B cell (primary cell): ENCODE data around the gene GINS2. TPM values are rescaled to one million over a fixed set of nuclear protein-coding genes. Genes with fewer than 3 reads are reported as not detected.

Experiments used
- ATAC-seq: fragments of 200-7000 bp; cut with Tn5 transposase; one replicate; pipeline ENCODE4 v1.10.0; 2021; ENCODE audit warnings: low read depth, mild to moderate bottlenecking, moderate number of reproducible peaks, moderate library complexity
- CTCF ChIA-PET: fragments of 350-600 bp; sonication (Branson Sonifier 250); formaldehyde crosslinking; loops from one replicate; lab custom pipeline; 2021; ENCODE audit warnings: antibody characterized with exemption, inconsistent platforms; lab: Charles Lee
- POLR2A ChIA-PET: fragments of 350-600 bp; sonication (Branson Sonifier 250); formaldehyde crosslinking; loops from one replicate; lab custom pipeline; 2021; ENCODE audit warnings: antibody characterized with exemption; lab: Charles Lee
- DNase-seq: peaks from one replicate; pipeline ENCODE4 v3.0.0; 2013
- H2AFZ ChIP-seq: 2 replicates; pipeline ENCODE4 v1.6.1; 2012; ENCODE audit warnings: mild to moderate bottlenecking, low read depth, low read length; ENCODE audit not compliant: insufficient read depth, poor library complexity, severe bottlenecking
- H3K27ac ChIP-seq, 2 donors: 1 replicate in 1 of 2; 2 replicates in 1 of 2; pipeline ENCODE4 v1.5.1; 2012 to 2013; ENCODE audit warnings: low read length in 2 of 2, mild to moderate bottlenecking in 2 of 2, moderate library complexity in 1 of 2
- H3K27me3 ChIP-seq, 4 experiments: fragments of 200-600 bp in 1 of 4; sonication (generic) in 1 of 4; replicated peaks in 1 of 4; 1 replicate in 2 of 4; 2 replicates in 2 of 4; pipeline versions ENCODE4 v1.6.1 to v1.7.0; 2013 to 2016; ENCODE audit warnings: low read length in 3 of 4, mild to moderate bottlenecking in 2 of 4, mixed read lengths in 1 of 4, moderate library complexity in 1 of 4; ENCODE audit not compliant: insufficient read depth in 4 of 4, control insufficient read depth in 3 of 4; ENCODE audit errors: control extremely low read depth in 1 of 4
- H3K36me3 ChIP-seq, 2 experiments: replicated peaks in 1 of 2; 1 replicate in 1 of 2; 2 replicates in 1 of 2; pipeline versions ENCODE4 v1.6.1 to v1.7.1; 2013; ENCODE audit warnings: low read length in 1 of 2; ENCODE audit not compliant: insufficient read depth in 2 of 2, control insufficient read depth in 1 of 2; ENCODE audit errors: control extremely low read depth in 1 of 2, extremely low read depth in 1 of 2
- H3K4me1 ChIP-seq, 2 donors: fragments of 200-600 bp in 1 of 2; sonication (generic) in 1 of 2; 1 replicate in 1 of 2; 2 replicates in 1 of 2; pipeline versions ENCODE4 v1.5.1 to v1.6.1; 2013 to 2017; ENCODE audit warnings: low read length in 2 of 2; ENCODE audit not compliant: control insufficient read depth in 2 of 2, insufficient read depth in 2 of 2
- H3K4me2 ChIP-seq: replicated peaks from 2 replicates; pipeline ENCODE3; 2012; ENCODE audit warnings: mild to moderate bottlenecking, low read depth, low read length; ENCODE audit not compliant: poor library complexity, severe bottlenecking
- H3K4me3 ChIP-seq, 5 experiments: fragments of 200-600 bp in 1 of 5; sonication (generic) in 1 of 5; 1 replicate in 3 of 5; 2 replicates in 2 of 5; pipeline versions ENCODE4 v1.5.1 to v1.7.0; 2011 to 2016; ENCODE audit warnings: low read length in 4 of 5, mild to moderate bottlenecking in 4 of 5, low read depth in 2 of 5, control low read depth in 1 of 5, moderate library complexity in 1 of 5; ENCODE audit not compliant: insufficient read depth in 1 of 5; ENCODE audit errors: control extremely low read depth in 1 of 5, extremely low read depth in 1 of 5
- H3K79me2 ChIP-seq: fragments of 200-600 bp; sonication (generic); one replicate; pipeline ENCODE4 v1.6.0; 2016; ENCODE audit warnings: low read length; ENCODE audit not compliant: control insufficient read depth, insufficient read depth
- H3K9ac ChIP-seq: fragments of 200-600 bp; sonication (generic); 2 replicates; pipeline ENCODE4 v1.6.1; 2017; ENCODE audit warnings: mild to moderate bottlenecking, low read length, moderate library complexity
- H3K9me3 ChIP-seq, 3 donors: one replicate each; pipeline versions ENCODE4 v1.6.1 to v1.7.1; 2013; ENCODE audit warnings: low read length in 2 of 3; ENCODE audit not compliant: control insufficient read depth in 2 of 3, insufficient read depth in 1 of 3; ENCODE audit errors: control extremely low read depth in 1 of 3
- H4K20me1 ChIP-seq: 2 replicates; pipeline ENCODE4 v1.6.0; 2012; ENCODE audit warnings: mild to moderate bottlenecking, low read length; ENCODE audit not compliant: insufficient read depth, control insufficient read depth, poor library complexity, severe bottlenecking
- H3K27ac Mint-ChIP-seq: one replicate; pipeline ENCODE4 v1.8.0; 2021; ENCODE audit warnings: mixed read lengths
- H3K27me3 Mint-ChIP-seq: one replicate; pipeline ENCODE4 v1.8.0; 2021; ENCODE audit warnings: mixed read lengths
- H3K4me1 Mint-ChIP-seq: one replicate; pipeline ENCODE4 v1.8.0; 2021; ENCODE audit warnings: mixed read lengths
- H3K4me3 Mint-ChIP-seq: one replicate; pipeline ENCODE4 v1.8.0; 2021; ENCODE audit warnings: mixed read lengths
- H3K9me3 Mint-ChIP-seq: one replicate; pipeline ENCODE4 v1.8.0; 2022; ENCODE audit warnings: mixed read lengths; ENCODE audit not compliant: insufficient read depth
- EZH2 ChIP-seq: IDR thresholded peaks from 2 replicates; pipeline ENCODE4 v1.6.1; 2012; ENCODE audit warnings: borderline replicate concordance, low read depth, mild to moderate bottlenecking, moderate library complexity, low read length; ENCODE audit not compliant: insufficient read depth, poor library complexity, severe bottlenecking
- WGBS: methylation state at CpG from one replicate; pipeline ENCODE4 v1.1.5; 2013; ENCODE audit warnings: missing lambda C conversion rate; ENCODE audit not compliant: insufficient coverage; 5-methylcytosine and 5-hydroxymethylcytosine counted together
- intact Hi-C: fragments of 100-400 bp; cut with micrococcal nuclease; formaldehyde crosslinking; loops from one replicate; pipeline ENCODE4 v1.10.0; 2022
- polyA plus RNA-seq: library from polyadenylated mRNA; depleted of rRNA; stranded (reverse); fragments of >200 nt; gene quantifications from 2 replicates; pipeline ENCODE4 v1.2.3, GENCODE V29; 2012
- total RNA-seq, 2 donors: library from RNA; stranded (reverse); fragments of 120-200 nt in 1 of 2; gene quantifications; 1 replicate in 1 of 2; 2 replicates in 1 of 2; pipeline versions ENCODE4 v1.2.3 to v1.2.4, GENCODE V29; 2013 to 2022
- TF ChIP-seq, protein P1 (sequence below): fragments of 200-600 bp; IDR thresholded peaks from one replicate; pipeline ENCODE4 v1.8.0; 2022; ENCODE audit warnings: antibody characterized with exemption, mild to moderate bottlenecking

Gene GINS2
- total and polyA plus RNA-seq, 2 donors (not counting 1 experiment from before 2014, with no cell fraction given), result 0.52 to 4.2 TPM

DNA sequence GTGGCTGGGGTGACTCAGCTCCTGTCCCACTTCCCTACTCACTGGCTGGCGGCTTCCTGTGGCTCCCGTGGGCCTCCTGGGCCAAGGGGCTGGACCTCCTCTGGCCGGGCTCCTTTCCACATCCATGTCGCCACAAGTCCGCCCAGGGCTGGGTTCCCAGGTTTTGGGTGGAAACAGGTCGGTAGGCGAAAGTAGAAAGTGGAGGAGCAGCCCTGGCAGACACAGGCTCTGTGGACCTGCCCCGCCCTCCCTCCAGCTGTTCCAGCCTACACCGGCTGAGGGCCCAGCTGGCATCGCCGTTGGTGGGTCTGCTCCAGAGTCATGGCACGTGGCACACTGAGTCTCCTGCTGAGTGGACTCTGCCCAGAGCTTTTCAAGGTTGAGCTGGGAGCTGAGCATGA is 47.0 kb downstream of the GINS2 start:
- peaks cover 10% of the 10 kb centered on the region for H3K4me1 Mint-ChIP-seq
- WGBS, result 83% methylated on average over 12 of the region's 12 CpGs
- no peak overlapping the region for H2AFZ ChIP-seq

DNA sequence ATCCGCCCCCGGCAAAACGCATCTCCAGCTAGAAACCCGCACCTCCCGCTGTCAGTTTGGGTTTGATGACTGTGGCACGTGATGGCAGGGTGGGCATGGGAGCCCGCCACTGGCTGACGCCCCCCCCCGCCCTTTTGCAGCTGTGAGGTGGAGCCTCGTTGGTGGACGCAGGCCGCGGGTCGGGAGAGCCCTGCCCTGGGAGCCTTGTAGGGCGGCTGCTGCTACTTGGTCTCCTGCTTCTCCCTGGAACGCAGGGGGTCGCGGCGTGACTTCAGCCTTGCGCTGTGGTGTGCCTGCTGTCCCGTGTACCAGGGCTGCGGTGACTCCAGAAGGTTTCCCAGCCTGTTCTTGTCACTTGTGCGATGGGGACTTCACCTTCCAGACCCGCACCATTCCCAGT is 47.4 kb downstream of the GINS2 start:
- Histone ChIP-seq H2AFZ (no peak overlapping the region), H3K79me2 (peaks cover 99% of the 10 kb centered on the region), H3K27ac (no peak overlapping the region), H3K4me1 (no peaks in the 10 kb centered on the region), H3K9me3 (no peaks in the 10 kb centered on the region), H3K9ac (no peak overlapping the region), H3K4me2 (no peak overlapping the region), H4K20me1 (peaks cover 100% of the 10 kb centered on the region), H3K36me3 (peaks cover 1 to 29% of the 10 kb centered on the region in 2 experiments), H3K4me3 (no peak overlapping the region), H3K27me3 (no peaks in the 10 kb centered on the region)
- DNase-seq (no peak), ATAC-seq (no peak)
- WGBS, result 90% methylated on average over 22 of the region's 24 CpGs
- Mint-ChIP-seq H3K27ac (no peak overlapping the region), H3K27me3 (no peaks in the 10 kb centered on the region), H3K4me3 (no peak overlapping the region), H3K9me3 (no peaks in the 10 kb centered on the region), H3K4me1 (peaks cover 10% of the 10 kb centered on the region)
- POLR2A ChIA-PET, result no interaction called here
- intact Hi-C loops, result no loop called here
- TF ChIP-seq, protein P1, sequence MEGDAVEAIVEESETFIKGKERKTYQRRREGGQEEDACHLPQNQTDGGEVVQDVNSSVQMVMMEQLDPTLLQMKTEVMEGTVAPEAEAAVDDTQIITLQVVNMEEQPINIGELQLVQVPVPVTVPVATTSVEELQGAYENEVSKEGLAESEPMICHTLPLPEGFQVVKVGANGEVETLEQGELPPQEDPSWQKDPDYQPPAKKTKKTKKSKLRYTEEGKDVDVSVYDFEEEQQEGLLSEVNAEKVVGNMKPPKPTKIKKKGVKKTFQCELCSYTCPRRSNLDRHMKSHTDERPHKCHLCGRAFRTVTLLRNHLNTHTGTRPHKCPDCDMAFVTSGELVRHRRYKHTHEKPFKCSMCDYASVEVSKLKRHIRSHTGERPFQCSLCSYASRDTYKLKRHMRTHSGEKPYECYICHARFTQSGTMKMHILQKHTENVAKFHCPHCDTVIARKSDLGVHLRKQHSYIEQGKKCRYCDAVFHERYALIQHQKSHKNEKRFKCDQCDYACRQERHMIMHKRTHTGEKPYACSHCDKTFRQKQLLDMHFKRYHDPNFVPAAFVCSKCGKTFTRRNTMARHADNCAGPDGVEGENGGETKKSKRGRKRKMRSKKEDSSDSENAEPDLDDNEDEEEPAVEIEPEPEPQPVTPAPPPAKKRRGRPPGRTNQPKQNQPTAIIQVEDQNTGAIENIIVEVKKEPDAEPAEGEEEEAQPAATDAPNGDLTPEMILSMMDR, result no peak
- no peak for TF ChIP-seq EZH2
- CTCF ChIA-PET, result interaction anchor here (1.0 kb wide), 1 partner anchor 25 kb away, joined by 4 read pairs; no protein-coding TSS in a partner anchor

More for the DNA sequence above, 47.0 kb downstream of the GINS2 start:
- no peak overlapping the region for H3K4me3 ChIP-seq
- ATAC-seq, result no peak
- DNase-seq, result no peak
- Mint-ChIP-seq H3K27me3 (no peaks in the 10 kb centered on the region), H3K9me3 (no peaks in the 10 kb centered on the region), H3K4me3 (no peak overlapping the region), H3K27ac (no peak overlapping the region)
- intact Hi-C loops, result no loop called here
- TF ChIP-seq, protein P1, result no peak
- no peak for TF ChIP-seq EZH2
- H3K79me2 ChIP-seq, result peaks cover 99% of the 10 kb centered on the region
- H3K4me2 ChIP-seq, result no peak overlapping the region
- peaks cover 1 to 28% of the 10 kb centered on the region in 2 experiments for H3K36me3 ChIP-seq
- ChIA-PET CTCF (interaction anchor here (1.0 kb wide), 1 partner anchor 26 kb away, joined by 4 read pairs; no protein-coding TSS in a partner anchor), POLR2A (no interaction called here)
- H3K9me3 ChIP-seq, result no peaks in the 10 kb centered on the region
- no peaks in the 10 kb centered on the region for H3K4me1 ChIP-seq
- H4K20me1 ChIP-seq, result peaks cover 100% of the 10 kb centered on the region
- no peak overlapping the region for H3K27ac ChIP-seq
- H3K27me3 ChIP-seq, result no peaks in the 10 kb centered on the region
- no peak overlapping the region for H3K9ac ChIP-seq
